ENCODE measurements around the gene GPRIN3. TPM values are rescaled to one million over a fixed set of nuclear protein-coding genes. Genes with fewer than 3 reads are reported as not detected.

The GPRIN3 gene
- total RNA-seq, 1 experiment from 2014 or later, result 0.39 TPM

GRCh38 chr4:89306486-89307177 lies 968 bp downstream of the GPRIN3 start:
- Histone ChIP-seq H3K27me3 (ENCODE audit: insufficient read depth, low read length) (no peaks in the 10 kb centered on the region), H3K9ac (ENCODE audit: low read length) (no peak overlapping the region), H3K4me1 (ENCODE audit: control insufficient read depth in 1 of 2, insufficient read depth in 2 of 2, low read length in 2 of 2) (peaks cover 0 to 6% of the 10 kb centered on the region in 2 experiments; a peak in 1 of 4 replicates), H3K36me3 (ENCODE audit: control insufficient read depth in 1 of 2, insufficient read depth in 2 of 2, low read length in 2 of 2) (no peaks in the 10 kb centered on the region), H3K4me3 (replicated peaks in 1 of 2; ENCODE audit: low read depth in 1 of 2, low read length in 2 of 2) (peak overlapping the region in 1 of 2 experiments; percentile 59; a peak in 2 of 4 replicates), H3K27ac (ENCODE audit: low read depth, low read length) (no peak overlapping the region), H3K9me3 (ENCODE audit: control insufficient read depth in 1 of 2, insufficient read depth in 1 of 2, low read depth in 1 of 2, low read length in 2 of 2) (no peaks in the 10 kb centered on the region), H4K20me1 (ENCODE audit: insufficient read depth) (no peaks in the 10 kb centered on the region), H3K79me2 (ENCODE audit: insufficient read depth, low read length) (no peaks in the 10 kb centered on the region), H3K9me2 (ENCODE audit: insufficient read depth) (no peaks in the 10 kb centered on the region), H2AFZ (ENCODE audit: low read depth, low read length, poor library complexity, severe bottlenecking) (peak overlapping the region; percentile 78), H3K4me2 (ENCODE audit: low read length) (peak overlapping the region; percentile 79)
- no peak for DNase-seq (ENCODE audit: low read depth, low spot score)
- ATAC-seq, result no peak
- no TSS peak for BruUV-seq (replicated peaks)
- ChIA-PET RAD21 (ENCODE audit: low non-redundant PET in 1 of 2, low total read pairs in 2 of 2, uncharacterized antibody in 2 of 2, unreplicated experiment in 2 of 2) (no interaction called here), POLR2A (no interaction called here), CTCF (no interaction called here)
- intact Hi-C loops (cut with micrococcal nuclease), result no loop called here
- TF ChIP-seq JUND (IDR thresholded peaks at IDR 0.05), result no peak
- no peak for TF ChIP-seq ZFX (IDR thresholded peaks at IDR 0.05)
- no peak for TF ChIP-seq CEBPB (IDR thresholded peaks at IDR 0.05; ENCODE audit: low read depth)
- no peak for TF ChIP-seq EZH2 (IDR thresholded peaks at IDR 0.05)
- TF ChIP-seq ZBTB33 (IDR thresholded peaks at IDR 0.05; ENCODE audit: extremely low read depth, insufficient replicate concordance, low read length), result no peak
- no peak for TF ChIP-seq RAD21 (IDR thresholded peaks at IDR 0.05; ENCODE audit: low read depth)
- TF ChIP-seq REST (IDR thresholded peaks at IDR 0.05; ENCODE audit: low read depth), result no peak
- TF ChIP-seq CBX3 (IDR thresholded peaks at IDR 0.05; ENCODE audit: low read depth), result no peak
- no peak for TF ChIP-seq EZH2phosphoT487 (IDR thresholded peaks at IDR 0.05; ENCODE audit: borderline replicate concordance)
- TF ChIP-seq CTCF (IDR thresholded peaks at IDR 0.05 in 2 of 3, conservative IDR thresholded peaks at IDR 0.05 in 1 of 3; ENCODE audit: borderline replicate concordance in 1 of 3, insufficient read depth in 1 of 3, low read depth in 2 of 3, low read length in 2 of 3), result no peak
- TF ChIP-seq EGR1 (IDR thresholded peaks at IDR 0.05; ENCODE audit: low read depth), result no peak
- no peak for TF ChIP-seq SP1 (IDR thresholded peaks at IDR 0.05; ENCODE audit: low read depth)
- no peak for TF ChIP-seq MAX (IDR thresholded peaks at IDR 0.05)
- TF ChIP-seq POLR2AphosphoS5 (IDR thresholded peaks at IDR 0.05; ENCODE audit: low read depth, low read length), result no peak
- TF ChIP-seq ELF1 (IDR thresholded peaks at IDR 0.05; ENCODE audit: borderline replicate concordance, low read depth), result no peak
- no peak for TF ChIP-seq ATF3 (IDR thresholded peaks at IDR 0.05)
- no peak for TF ChIP-seq ZNF274 (IDR thresholded peaks at IDR 0.05; ENCODE audit: low read depth, low read length)

All from HCT116 (cell line).